Activated naive CD4-positive, alpha-beta T cell treated with anti-CD3 and anti-CD28 coated beads for 36 hours (primary cell): ENCODE results near the gene IDH3A. TPM values are rescaled to one million over a fixed set of nuclear protein-coding genes. Genes with fewer than 3 reads are reported as not detected.
A peak's percentile ranks its signal among the peaks of the same experiment; 100 is the strongest.

ENCODE experiments used
- CTCF ChIA-PET: fragments of 350-600 bp; sonication (Branson Sonifier 250); formaldehyde crosslinking; loops from one replicate; lab custom pipeline; 2021; ENCODE audit warnings: antibody characterized with exemption; lab: Charles Lee
- DNase-seq: peaks from one replicate; pipeline ENCODE4 v3.0.0-alpha.2; 2020
- H3K27ac Mint-ChIP-seq: one replicate; pipeline ENCODE4 v1.8.0; 2021; ENCODE audit warnings: mild to moderate bottlenecking, mixed read lengths
- H3K27me3 Mint-ChIP-seq: one replicate; pipeline ENCODE4 v1.8.0; 2021; ENCODE audit warnings: low read depth, mixed read lengths
- H3K36me3 Mint-ChIP-seq: one replicate; pipeline ENCODE4 v1.8.0; 2021; ENCODE audit warnings: low read depth, mixed read lengths
- H3K4me1 Mint-ChIP-seq: one replicate; pipeline ENCODE4 v1.8.0; 2021; ENCODE audit warnings: low read depth, mixed read lengths
- H3K4me3 Mint-ChIP-seq: one replicate; pipeline ENCODE4 v1.8.0; 2021; ENCODE audit warnings: mild to moderate bottlenecking, moderate library complexity, mixed read lengths
- H3K9me3 Mint-ChIP-seq: one replicate; pipeline ENCODE4 v1.8.0; 2021; ENCODE audit warnings: mixed read lengths
- intact Hi-C: fragments of 100-400 bp; cut with micrococcal nuclease; formaldehyde crosslinking; loops from one replicate; pipeline ENCODE4 v1.15.1; 2023
- total RNA-seq, 2 experiments: library from RNA; stranded (reverse); gene quantifications; one replicate each; pipeline ENCODE4 v1.2.3, GENCODE V29; 2021

IDH3A gene
- total RNA-seq, 2 experiments from 2014 or later = 117 to 123 TPM

GRCh38 chr15:78194568-78194925, 45.4 kb downstream of the IDH3A start:
- H3K27me3 Mint-ChIP-seq = no peaks in the 10 kb centered on the region
- no peak for DNase-seq
- H3K27ac Mint-ChIP-seq = no peak overlapping the region
- intact Hi-C loops = loop anchor here (2.0 kb wide), 1 partner anchor 46 kb away; no protein-coding TSS in a partner anchor
- H3K36me3 Mint-ChIP-seq = no peaks in the 10 kb centered on the region
- H3K9me3 Mint-ChIP-seq = peaks cover 3% of the 10 kb centered on the region
- no peaks in the 10 kb centered on the region for H3K4me1 Mint-ChIP-seq
- H3K4me3 Mint-ChIP-seq = no peak overlapping the region
- CTCF ChIA-PET = interaction anchor here (0.9 to 5.5 kb wide), 21 partner anchors 10 to 235 kb away, joined by 3 to 80 read pairs (median 10); partner anchors contain the start of gene CIB2

GRCh38 chr15:78195735-78196201, 46.6 kb downstream of the IDH3A start:
- DNase-seq = peak; percentile 63
- intact Hi-C loops = loop anchor here (1.0 to 2.0 kb wide), 4 partner anchors 45 to 236 kb away; partner anchors contain the start of gene CIB2
- Mint-ChIP-seq H3K4me1 (no peaks in the 10 kb centered on the region), H3K4me3 (no peak overlapping the region), H3K9me3 (peaks cover under 1% of the 10 kb centered on the region), H3K27me3 (no peaks in the 10 kb centered on the region), H3K27ac (no peak overlapping the region), H3K36me3 (no peaks in the 10 kb centered on the region)
- CTCF ChIA-PET = interaction anchor here (0.6 to 5.5 kb wide), 38 partner anchors 9 to 364 kb away, joined by 3 to 80 read pairs (median 5); partner anchors contain the start of genes CIB2 and IDH3A

GRCh38 chr15:78197632-78198031, 48.5 kb downstream of the IDH3A start:
- H3K36me3 Mint-ChIP-seq = no peaks in the 10 kb centered on the region
- intact Hi-C loops = no loop called here
- H3K27me3 Mint-ChIP-seq = no peaks in the 10 kb centered on the region
- no peaks in the 10 kb centered on the region for H3K9me3 Mint-ChIP-seq
- no peaks in the 10 kb centered on the region for H3K4me1 Mint-ChIP-seq
- CTCF ChIA-PET = interaction anchor here (1.2 to 1.9 kb wide), 3 partner anchors 66 to 231 kb away, joined by 4 to 9 read pairs (median 5); partner anchors contain the start of gene CIB2
- no peak for DNase-seq
- no peak overlapping the region for H3K27ac Mint-ChIP-seq
- no peak overlapping the region for H3K4me3 Mint-ChIP-seq

- CTCF ChIA-PET = interaction anchor here (1.3 kb wide), 1 partner anchor 40 kb away, joined by 4 read pairs; no protein-coding TSS in a partner anchor
- Mint-ChIP-seq H3K9me3 (no peaks in the 10 kb centered on the region), H3K36me3 (no peaks in the 10 kb centered on the region), H3K4me3 (no peak overlapping the region), H3K4me1 (no peaks in the 10 kb centered on the region), H3K27me3 (no peaks in the 10 kb centered on the region), H3K27ac (no peak overlapping the region)
- intact Hi-C loops = no loop called here
- DNase-seq = no peak
Measured at GRCh38 chr15:78200276-78200930, 51.2 kb downstream of the IDH3A start.

GRCh38 chr15:78201281-78202190, 52.4 kb downstream of the IDH3A start:
- Mint-ChIP-seq H3K27ac (no peak overlapping the region), H3K27me3 (no peaks in the 10 kb centered on the region), H3K9me3 (no peaks in the 10 kb centered on the region), H3K4me1 (no peaks in the 10 kb centered on the region), H3K36me3 (no peaks in the 10 kb centered on the region), H3K4me3 (no peak overlapping the region)
- intact Hi-C loops = no loop called here
- CTCF ChIA-PET = interaction anchor here (0.6 kb wide), 1 partner anchor 88 kb away, joined by 3 read pairs; no protein-coding TSS in a partner anchor
- DNase-seq = no peak

GRCh38 chr15:78203346-78204225, 54.4 kb downstream of the IDH3A start:
- intact Hi-C loops = no loop called here

GRCh38 chr15:78204351-78205309, 55.5 kb downstream of the IDH3A start:
- H3K36me3 Mint-ChIP-seq = no peaks in the 10 kb centered on the region
- no peaks in the 10 kb centered on the region for H3K4me1 Mint-ChIP-seq
- H3K27ac Mint-ChIP-seq = no peak overlapping the region
- no peaks in the 10 kb centered on the region for H3K27me3 Mint-ChIP-seq
- H3K9me3 Mint-ChIP-seq = no peaks in the 10 kb centered on the region
- no peak for DNase-seq
- no peak overlapping the region for H3K4me3 Mint-ChIP-seq
- intact Hi-C loops = no loop called here
- CTCF ChIA-PET = interaction anchor here (0.7 to 3.6 kb wide), 5 partner anchors 9 to 245 kb away, joined by 3 to 16 read pairs (median 5); no protein-coding TSS in a partner anchor

More at GRCh38 chr15:78203346-78204225, 54.4 kb downstream of the IDH3A start:
- no peak overlapping the region for H3K4me3 Mint-ChIP-seq
- H3K27ac Mint-ChIP-seq = no peak overlapping the region
- DNase-seq = no peak
- H3K27me3 Mint-ChIP-seq = no peaks in the 10 kb centered on the region
- H3K4me1 Mint-ChIP-seq = no peaks in the 10 kb centered on the region
- CTCF ChIA-PET = interaction anchor here (0.5 to 3.6 kb wide), 4 partner anchors 8 to 94 kb away, joined by 3 to 16 read pairs (median 3); no protein-coding TSS in a partner anchor
- no peaks in the 10 kb centered on the region for H3K9me3 Mint-ChIP-seq
- H3K36me3 Mint-ChIP-seq = no peaks in the 10 kb centered on the region

- no peaks in the 10 kb centered on the region for H3K4me1 Mint-ChIP-seq
- no peaks in the 10 kb centered on the region for H3K9me3 Mint-ChIP-seq
- intact Hi-C loops = no loop called here
- H3K4me3 Mint-ChIP-seq = no peak overlapping the region
- H3K36me3 Mint-ChIP-seq = no peaks in the 10 kb centered on the region
- DNase-seq = no peak
- H3K27me3 Mint-ChIP-seq = no peaks in the 10 kb centered on the region
- H3K27ac Mint-ChIP-seq = no peak overlapping the region
- CTCF ChIA-PET = interaction anchor here (0.7 to 3.6 kb wide), 5 partner anchors 10 to 246 kb away, joined by 3 to 16 read pairs (median 5); no protein-coding TSS in a partner anchor
Measured at GRCh38 chr15:78205337-78205736, 56.2 kb downstream of the IDH3A start.

GRCh38 chr15:78205856-78206255, 56.7 kb downstream of the IDH3A start:
- Mint-ChIP-seq H3K27ac (no peak overlapping the region), H3K4me3 (no peak overlapping the region), H3K27me3 (no peaks in the 10 kb centered on the region), H3K9me3 (no peaks in the 10 kb centered on the region), H3K4me1 (no peaks in the 10 kb centered on the region), H3K36me3 (no peaks in the 10 kb centered on the region)
- intact Hi-C loops = no loop called here
- CTCF ChIA-PET = interaction anchor here (1.0 to 3.6 kb wide), 3 partner anchors 10 to 34 kb away, joined by 4 to 16 read pairs (median 6); no protein-coding TSS in a partner anchor
- no peak for DNase-seq

- no peaks in the 10 kb centered on the region for H3K36me3 Mint-ChIP-seq
- DNase-seq = no peak
- CTCF ChIA-PET = interaction anchor here (1.2 to 3.6 kb wide), 2 partner anchors 11 to 29 kb away, joined by 4 to 16 read pairs; no protein-coding TSS in a partner anchor
- no peaks in the 10 kb centered on the region for H3K27me3 Mint-ChIP-seq
- intact Hi-C loops = no loop called here
- H3K27ac Mint-ChIP-seq = no peak overlapping the region
- H3K9me3 Mint-ChIP-seq = no peaks in the 10 kb centered on the region
- H3K4me1 Mint-ChIP-seq = no peaks in the 10 kb centered on the region
- H3K4me3 Mint-ChIP-seq = no peak overlapping the region
Measured at GRCh38 chr15:78206326-78207109, 57.4 kb downstream of the IDH3A start.
